ENCODE measurements around the gene LAMTOR1. TPM values are rescaled to one million over a fixed set of nuclear protein-coding genes. Genes with fewer than 3 reads are reported as not detected.

Gene LAMTOR1
- total RNA-seq, 1 donor from 2014 or later: 87.2 TPM

GRCh38 chr11:72070491-72070890 is 32.6 kb downstream of the LAMTOR1 start:
- ChIA-PET POLR2A (interaction anchor here (0.5 to 0.9 kb wide), 2 partner anchors 44 to 74 kb away, joined by 3 to 4 read pairs; no protein-coding TSS in a partner anchor), CTCF (no interaction called here)
- no peak for ATAC-seq (ENCODE audit: low read depth)
- H3K9me3 Mint-ChIP-seq: no peaks in the 10 kb centered on the region
- H3K27ac Mint-ChIP-seq: no peak overlapping the region
- TF ChIP-seq, protein P1, sequence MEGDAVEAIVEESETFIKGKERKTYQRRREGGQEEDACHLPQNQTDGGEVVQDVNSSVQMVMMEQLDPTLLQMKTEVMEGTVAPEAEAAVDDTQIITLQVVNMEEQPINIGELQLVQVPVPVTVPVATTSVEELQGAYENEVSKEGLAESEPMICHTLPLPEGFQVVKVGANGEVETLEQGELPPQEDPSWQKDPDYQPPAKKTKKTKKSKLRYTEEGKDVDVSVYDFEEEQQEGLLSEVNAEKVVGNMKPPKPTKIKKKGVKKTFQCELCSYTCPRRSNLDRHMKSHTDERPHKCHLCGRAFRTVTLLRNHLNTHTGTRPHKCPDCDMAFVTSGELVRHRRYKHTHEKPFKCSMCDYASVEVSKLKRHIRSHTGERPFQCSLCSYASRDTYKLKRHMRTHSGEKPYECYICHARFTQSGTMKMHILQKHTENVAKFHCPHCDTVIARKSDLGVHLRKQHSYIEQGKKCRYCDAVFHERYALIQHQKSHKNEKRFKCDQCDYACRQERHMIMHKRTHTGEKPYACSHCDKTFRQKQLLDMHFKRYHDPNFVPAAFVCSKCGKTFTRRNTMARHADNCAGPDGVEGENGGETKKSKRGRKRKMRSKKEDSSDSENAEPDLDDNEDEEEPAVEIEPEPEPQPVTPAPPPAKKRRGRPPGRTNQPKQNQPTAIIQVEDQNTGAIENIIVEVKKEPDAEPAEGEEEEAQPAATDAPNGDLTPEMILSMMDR (IDR thresholded peaks at IDR 0.05): no peak
- intact Hi-C loops (cut with micrococcal nuclease): no loop called here
- no peak for DNase-seq
- H3K27me3 Mint-ChIP-seq: no peaks in the 10 kb centered on the region
- no peak overlapping the region for H3K4me3 Mint-ChIP-seq
- H3K36me3 Mint-ChIP-seq (ENCODE audit: low read depth): peaks cover 21% of the 10 kb centered on the region
- H3K4me1 Mint-ChIP-seq: peaks cover 24% of the 10 kb centered on the region

- ATAC-seq (ENCODE audit: low read depth): no peak
- Mint-ChIP-seq H3K4me1 (peaks cover 23% of the 10 kb centered on the region), H3K4me3 (no peak overlapping the region), H3K36me3 (ENCODE audit: low read depth) (peaks cover 21% of the 10 kb centered on the region), H3K27me3 (no peaks in the 10 kb centered on the region), H3K27ac (no peak overlapping the region), H3K9me3 (no peaks in the 10 kb centered on the region)
- CTCF ChIA-PET: no interaction called here
- POLR2A ChIA-PET: interaction anchor here (0.5 kb wide), 1 partner anchor 74 kb away, joined by 4 read pairs; no protein-coding TSS in a partner anchor
- TF ChIP-seq, protein P1 (IDR thresholded peaks at IDR 0.05): no peak
- DNase-seq: no peak
- intact Hi-C loops (cut with micrococcal nuclease): no loop called here
Measured at GRCh38 chr11:72069787-72070251, 33.3 kb downstream of the LAMTOR1 start.

DNA sequence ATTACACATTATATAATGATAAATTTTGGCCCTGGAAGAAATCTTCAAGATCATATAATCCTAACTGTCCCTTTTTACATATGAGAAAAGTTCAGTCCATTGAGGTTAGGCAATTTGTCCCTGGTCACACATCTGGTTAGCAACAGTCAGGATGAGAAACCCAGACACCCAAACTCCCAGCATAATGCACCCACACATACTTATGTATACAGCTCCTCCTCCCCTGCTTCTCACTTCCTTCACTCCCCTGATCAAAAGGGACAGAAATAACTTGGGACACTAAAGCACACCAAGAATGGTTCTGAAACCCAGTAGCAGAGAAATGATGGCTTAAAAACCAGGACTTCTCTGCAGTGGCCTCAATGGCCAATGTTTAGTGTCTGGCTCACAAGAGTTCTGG is 33.9 kb downstream of the LAMTOR1 start:
- H3K36me3 Mint-ChIP-seq (ENCODE audit: low read depth): peaks cover 19% of the 10 kb centered on the region
- ATAC-seq (ENCODE audit: low read depth): no peak

GRCh38 chr11:72067676-72068075 is 35.4 kb downstream of the LAMTOR1 start:
- intact Hi-C loops (cut with micrococcal nuclease): no loop called here
- ChIA-PET POLR2A (interaction anchor here (1.0 kb wide), 1 partner anchor 139 kb away, joined by 3 read pairs; the partner anchor contains the start of gene XNDC1N), CTCF (no interaction called here)
- H3K27me3 Mint-ChIP-seq: no peaks in the 10 kb centered on the region
- H3K4me3 Mint-ChIP-seq: no peak overlapping the region
- ATAC-seq (ENCODE audit: low read depth): no peak
- DNase-seq: no peak
- TF ChIP-seq, protein P1 (IDR thresholded peaks at IDR 0.05): no peak
- peaks cover 19% of the 10 kb centered on the region for H3K36me3 Mint-ChIP-seq (ENCODE audit: low read depth)
- H3K4me1 Mint-ChIP-seq: peaks cover 23% of the 10 kb centered on the region
- no peaks in the 10 kb centered on the region for H3K9me3 Mint-ChIP-seq
- no peak overlapping the region for H3K27ac Mint-ChIP-seq

More for the DNA sequence above, 33.9 kb downstream of the LAMTOR1 start:
- intact Hi-C loops (cut with micrococcal nuclease): no loop called here
- POLR2A ChIA-PET: no interaction called here
- H3K4me3 Mint-ChIP-seq: no peak overlapping the region
- no peak for DNase-seq
- H3K27ac Mint-ChIP-seq: no peak overlapping the region
- TF ChIP-seq, protein P1 (IDR thresholded peaks at IDR 0.05): no peak
- no peaks in the 10 kb centered on the region for H3K27me3 Mint-ChIP-seq
- peaks cover 23% of the 10 kb centered on the region for H3K4me1 Mint-ChIP-seq
- CTCF ChIA-PET: no interaction called here
- H3K9me3 Mint-ChIP-seq: no peaks in the 10 kb centered on the region

DNA sequence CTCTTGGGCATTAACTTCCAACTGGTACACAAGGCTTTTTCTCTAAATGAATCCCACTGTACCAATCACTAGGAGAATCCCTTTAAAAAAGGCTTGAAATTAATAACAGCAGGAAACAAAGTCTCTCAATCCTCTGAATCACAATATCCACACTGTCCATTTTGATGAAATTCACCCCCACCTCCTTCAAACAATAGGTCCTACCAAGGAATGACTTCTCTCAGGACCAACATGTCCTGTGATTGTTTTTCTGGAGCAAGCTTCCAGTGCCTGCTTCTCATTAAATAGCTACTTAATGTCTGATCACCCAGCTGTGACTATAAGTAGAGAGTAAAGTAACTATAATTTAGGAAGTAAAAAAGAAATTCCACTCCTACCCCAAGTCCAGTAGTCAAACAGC is 35.8 kb downstream of the LAMTOR1 start:
- ATAC-seq (ENCODE audit: low read depth): no peak
- CTCF ChIA-PET: interaction anchor here (1.5 kb wide), 1 partner anchor 19 kb away, joined by 3 read pairs; no protein-coding TSS in a partner anchor
- Mint-ChIP-seq H3K4me3 (no peak overlapping the region), H3K27ac (no peak overlapping the region), H3K4me1 (peaks cover 23% of the 10 kb centered on the region), H3K36me3 (ENCODE audit: low read depth) (peaks cover 19% of the 10 kb centered on the region), H3K27me3 (no peaks in the 10 kb centered on the region), H3K9me3 (no peaks in the 10 kb centered on the region)
- POLR2A ChIA-PET: interaction anchor here (1.0 kb wide), 1 partner anchor 139 kb away, joined by 3 read pairs; the partner anchor contains the start of gene XNDC1N
- DNase-seq: no peak
- TF ChIP-seq, protein P1 (IDR thresholded peaks at IDR 0.05): no peak
- intact Hi-C loops (cut with micrococcal nuclease): no loop called here
